PC-9 (cell line): ENCODE measurements around the gene FAM193A. TPM values are rescaled to one million over a fixed set of nuclear protein-coding genes. Genes with fewer than 3 reads are reported as not detected.

Experiments used
- BruUV-seq: library from RNA; stranded (reverse); fragments of 400-500 nt; replicated peaks from 2 replicates; lab custom pipeline; 2021; lab: Mats Ljungman, UMichigan
- CTCF ChIA-PET: fragments of 300-600 bp; sonication (Branson Sonifier 250); formaldehyde crosslinking; loops from one replicate; lab custom pipeline; 2022; ENCODE audit warnings: antibody characterized with exemption; lab: Charles Lee
- POLR2A ChIA-PET: fragments of 300-600 bp; sonication (Branson Sonifier 250); formaldehyde crosslinking; loops from one replicate; lab custom pipeline; 2022; ENCODE audit warnings: antibody characterized with exemption; ENCODE audit not compliant: unreplicated experiment; lab: Charles Lee
- DNase-seq, 2 experiments: peaks; one replicate each; pipeline versions ENCODE4 v3.0.0 to v3.0.0-alpha.2; 2015 to 2022; ENCODE audit warnings: mixed read lengths in 1 of 2
- H2AFZ ChIP-seq: fragments of 200-600 bp; sonication (generic); 2 replicates; pipeline ENCODE4 v1.8.1; 2017; ENCODE audit warnings: antibody characterized with exemption
- H3F3A ChIP-seq: fragments of 200-600 bp; sonication (generic); 2 replicates; pipeline ENCODE4 v1.8.1; 2017; ENCODE audit warnings: antibody characterized with exemption, mild to moderate bottlenecking, low read depth; ENCODE audit not compliant: insufficient read depth
- H3K27ac ChIP-seq: fragments of 200-600 bp; sonication (generic); 2 replicates; pipeline ENCODE4 v1.6.1; 2016; ENCODE audit warnings: mixed run types
- H3K27me3 ChIP-seq: fragments of 200-600 bp; sonication (generic); 2 replicates; pipeline ENCODE4 v1.6.1; 2016; ENCODE audit warnings: low read depth, mixed run types; ENCODE audit not compliant: insufficient read depth
- H3K36me3 ChIP-seq: fragments of 200-600 bp; sonication (generic); 2 replicates; pipeline ENCODE4 v1.6.1; 2016; ENCODE audit warnings: low read depth, mixed run types
- H3K4me1 ChIP-seq: fragments of 200-600 bp; sonication (generic); replicated peaks from 2 replicates; pipeline ENCODE4 v1.6.1; 2016; ENCODE audit warnings: mixed run types; ENCODE audit not compliant: insufficient read depth
- H3K4me2 ChIP-seq: fragments of 200-600 bp; sonication (generic); 2 replicates; pipeline ENCODE4 v1.6.1; 2017; ENCODE audit warnings: mixed run types
- H3K4me3 ChIP-seq: fragments of 200-600 bp; sonication (generic); 2 replicates; pipeline ENCODE4 v1.6.1; 2016; ENCODE audit warnings: mixed run types
- H3K79me2 ChIP-seq: fragments of 200-600 bp; sonication (generic); 2 replicates; pipeline ENCODE4 v1.6.1; 2017; ENCODE audit warnings: low read depth, mixed run types
- H3K9me2 ChIP-seq: fragments of 200-600 bp; sonication (generic); 2 replicates; pipeline ENCODE4 v1.8.1; 2017; ENCODE audit warnings: mild to moderate bottlenecking; ENCODE audit not compliant: insufficient read depth
- H3K9me3 ChIP-seq: fragments of 200-600 bp; sonication (generic); 2 replicates; pipeline ENCODE4 v1.8.1; 2016; ENCODE audit warnings: low read depth; ENCODE audit not compliant: insufficient read depth
- H4K20me1 ChIP-seq: fragments of 200-600 bp; sonication (generic); 2 replicates; pipeline ENCODE4 v1.8.1; 2017; ENCODE audit not compliant: insufficient read depth
- CTCF ChIP-seq: fragments of 200-600 bp; sonication (generic); conservative IDR thresholded peaks from 2 replicates; pipeline ENCODE4 v1.6.1; 2017; ENCODE audit warnings: mixed run types, antibody characterized with exemption, mild to moderate bottlenecking, moderate library complexity
- EZH2 ChIP-seq: fragments of 200-600 bp; sonication (generic); IDR thresholded peaks from 2 replicates; pipeline ENCODE4 v1.8.0; 2017; ENCODE audit warnings: antibody characterized with exemption, low read depth
- intact Hi-C: fragments of 100-400 bp; cut with micrococcal nuclease; formaldehyde crosslinking; loops from one replicate; pipeline ENCODE4 v1.10.0; 2022; ENCODE audit not compliant: unreplicated experiment
- total RNA-seq: library from RNA; stranded (reverse); gene quantifications from 2 replicates; pipeline ENCODE4 v1.2.3, GENCODE V29; 2021

Gene FAM193A
- total RNA-seq, 1 experiment from 2014 or later: 23.4 TPM

DNA sequence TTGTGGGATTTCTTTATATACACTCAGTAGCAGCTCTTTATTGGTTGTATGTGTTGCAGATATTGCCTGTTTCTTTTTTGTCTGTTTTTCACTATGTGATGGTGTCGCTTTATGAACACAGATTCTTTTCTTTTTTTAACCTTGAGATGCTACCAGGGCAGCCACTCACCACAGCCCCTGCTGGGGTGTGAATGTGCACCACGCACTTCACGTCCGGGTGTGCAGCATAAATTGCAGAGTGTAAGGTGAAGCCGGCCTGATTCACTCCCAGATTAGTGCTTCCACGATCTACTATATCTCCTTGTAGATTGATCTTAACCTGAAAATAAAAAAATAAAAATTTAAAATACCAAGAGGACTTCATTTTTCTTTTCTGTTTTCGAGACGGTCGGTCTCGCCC is 71.4 kb downstream of the FAM193A start:
- Histone ChIP-seq H3K4me1 (no peaks in the 10 kb centered on the region), H3K9me3 (no peaks in the 10 kb centered on the region), H3K79me2 (peaks cover 20% of the 10 kb centered on the region), H3K9me2 (no peaks in the 10 kb centered on the region), H3K4me2 (no peak overlapping the region), H2AFZ (no peak overlapping the region), H3K27ac (no peak overlapping the region), H3K4me3 (no peak overlapping the region), H3F3A (no peaks in the 10 kb centered on the region), H4K20me1 (peaks cover 8% of the 10 kb centered on the region; the same call in 1 of the 2 replicates), H3K27me3 (no peaks in the 10 kb centered on the region), H3K36me3 (no peaks in the 10 kb centered on the region)
- POLR2A ChIA-PET: no interaction called here
- CTCF ChIA-PET: no interaction called here
- TF ChIP-seq EZH2 (no peak), CTCF (no peak)
- no peak for DNase-seq
- BruUV-seq: no TSS peak
- intact Hi-C loops: no loop called here

- no peak for TF ChIP-seq CTCF
- TF ChIP-seq EZH2: no peak
- Histone ChIP-seq H3K27me3 (no peaks in the 10 kb centered on the region), H3K9me3 (no peaks in the 10 kb centered on the region), H3K79me2 (peaks cover 20% of the 10 kb centered on the region), H2AFZ (no peak overlapping the region), H3F3A (no peaks in the 10 kb centered on the region), H3K4me2 (no peak overlapping the region), H3K4me3 (no peak overlapping the region), H4K20me1 (peaks cover 8% of the 10 kb centered on the region; the same call in 1 of the 2 replicates), H3K4me1 (no peaks in the 10 kb centered on the region), H3K9me2 (no peaks in the 10 kb centered on the region), H3K27ac (no peak overlapping the region), H3K36me3 (no peaks in the 10 kb centered on the region)
- POLR2A ChIA-PET: no interaction called here
- BruUV-seq: no TSS peak
- intact Hi-C loops: no loop called here
- CTCF ChIA-PET: no interaction called here
- no peak for DNase-seq
Measured at GRCh38 chr4:2608291-2608690, 71.8 kb downstream of the FAM193A start.

DNA sequence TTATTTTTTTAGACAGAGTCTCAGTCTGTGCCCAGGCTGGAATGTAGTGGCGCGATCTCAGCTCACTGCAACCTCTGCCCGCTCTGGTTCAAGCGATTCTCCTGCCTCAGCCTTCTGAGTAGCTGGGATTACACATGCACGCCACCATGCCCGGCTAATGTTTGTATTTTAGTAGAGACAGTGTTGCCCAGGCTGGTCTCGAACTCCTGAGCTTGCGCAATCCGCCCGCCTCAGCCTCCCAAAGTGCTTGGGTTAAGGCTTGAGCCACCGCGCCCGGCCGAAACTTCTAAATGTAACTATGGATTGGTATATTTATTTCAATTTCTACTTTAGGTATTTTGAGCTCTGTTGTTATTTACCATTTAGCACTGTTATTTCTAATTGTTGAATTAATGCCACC is 79.4 kb downstream of the FAM193A start:
- Histone ChIP-seq H2AFZ (no peak overlapping the region), H3K4me2 (no peak overlapping the region), H3K79me2 (peaks cover 21% of the 10 kb centered on the region; the same call in 1 of the 2 replicates), H3K27ac (no peak overlapping the region), H3K9me3 (no peaks in the 10 kb centered on the region), H3K9me2 (no peaks in the 10 kb centered on the region), H3K4me1 (no peaks in the 10 kb centered on the region), H4K20me1 (peaks cover 22% of the 10 kb centered on the region), H3F3A (no peaks in the 10 kb centered on the region), H3K36me3 (no peaks in the 10 kb centered on the region), H3K4me3 (no peak overlapping the region), H3K27me3 (no peaks in the 10 kb centered on the region)
- intact Hi-C loops: no loop called here
- ChIA-PET CTCF (no interaction called here), POLR2A (interaction anchor here (0.7 kb wide), 1 partner anchor 267 kb away, joined by 4 read pairs; no protein-coding TSS in a partner anchor)
- DNase-seq: no peak
- BruUV-seq: no TSS peak
- TF ChIP-seq EZH2 (no peak), CTCF (no peak)
